Hepatocyte (in vitro differentiated cells): ENCODE data around the gene RAI1. TPM values are rescaled to one million over a fixed set of nuclear protein-coding genes. Genes with fewer than 3 reads are reported as not detected.
"Not testable (repeated sequence)": the region's sequence is repeated elsewhere in the genome, so short reads cannot be mapped to it uniquely, and the experiment has no call there.

ENCODE experiments used
- DNase-seq: peaks from one replicate; pipeline ENCODE4 v3.0.0-alpha.2; 2016; ENCODE audit warnings: low spot score
- H2AFZ ChIP-seq: fragments of 200-600 bp; sonication (generic); 2 replicates; pipeline ENCODE4 v1.6.0; 2016; ENCODE audit warnings: antibody characterized with exemption, mild to moderate bottlenecking
- H3K27ac ChIP-seq: fragments of 200-600 bp; sonication (generic); 2 replicates; pipeline ENCODE4 v1.5.1; 2016; ENCODE audit warnings: mild to moderate bottlenecking
- H3K27me3 ChIP-seq: fragments of 200-600 bp; sonication (generic); 2 replicates; pipeline ENCODE4 v1.6.1; 2016
- H3K36me3 ChIP-seq: fragments of 200-600 bp; sonication (generic); replicated peaks from 2 replicates; pipeline ENCODE4 v1.5.1; 2016; ENCODE audit warnings: low read depth; ENCODE audit not compliant: insufficient read depth
- H3K4me1 ChIP-seq: fragments of 200-600 bp; sonication (generic); 2 replicates; pipeline ENCODE4 v1.5.1; 2016; ENCODE audit warnings: mild to moderate bottlenecking, moderate library complexity; ENCODE audit not compliant: insufficient read depth
- H3K4me2 ChIP-seq: fragments of 200-600 bp; sonication (generic); 2 replicates; pipeline ENCODE4 v1.6.0; 2016
- H3K4me3 ChIP-seq: fragments of 200-600 bp; sonication (generic); 2 replicates; pipeline ENCODE4 v1.5.1; 2016; ENCODE audit warnings: mild to moderate bottlenecking
- H3K79me2 ChIP-seq: fragments of 200-600 bp; sonication (generic); 2 replicates; pipeline ENCODE4 v1.6.0; 2017; ENCODE audit warnings: mild to moderate bottlenecking
- H3K9me2 ChIP-seq: fragments of 200-600 bp; sonication (generic); replicated peaks from 2 replicates; pipeline ENCODE4 v1.6.0; 2017; ENCODE audit warnings: mild to moderate bottlenecking; ENCODE audit not compliant: insufficient read depth
- H3K9me3 ChIP-seq: fragments of 200-600 bp; sonication (generic); 2 replicates; pipeline ENCODE4 v1.5.1; 2016; ENCODE audit warnings: low read depth, mild to moderate bottlenecking
- H4K20me1 ChIP-seq: fragments of 200-600 bp; sonication (generic); 2 replicates; pipeline ENCODE4 v1.6.0; 2016; ENCODE audit warnings: mild to moderate bottlenecking; ENCODE audit not compliant: insufficient read depth, poor library complexity, severe bottlenecking
- EZH2 ChIP-seq: fragments of 200-600 bp; sonication (generic); IDR thresholded peaks from 2 replicates; pipeline ENCODE4 v1.6.1; 2016; ENCODE audit warnings: antibody characterized with exemption, mild to moderate bottlenecking, borderline replicate concordance
- EZH2phosphoT487 ChIP-seq: fragments of 200-600 bp; sonication (generic); IDR thresholded peaks from one replicate; pipeline ENCODE4 v1.6.1; 2018; ENCODE audit warnings: antibody characterized with exemption, mild to moderate bottlenecking, low read depth, moderate library complexity; ENCODE audit not compliant: unreplicated experiment, severe bottlenecking
- WGBS: methylation state at CpG from one replicate; pipeline ENCODE4 v1.1.6; 2016; ENCODE audit warnings: low lambda C conversion rate; ENCODE audit errors: missing lambda C conversion rate; 5-methylcytosine and 5-hydroxymethylcytosine counted together
- polyA plus RNA-seq: library from polyadenylated mRNA; unstranded; fragments of >200 nt; fragmentation: Nextera tagmentation; extraction: Ambion mirVana; gene quantifications from 2 replicates; pipeline ENCODE4 v1.2.1, GENCODE V29; 2016
- total RNA-seq: library from RNA; depleted of rRNA; stranded (reverse); fragments of >200 nt; gene quantifications from 2 replicates; pipeline ENCODE4 v1.2.3, GENCODE V29; 2014
- TF ChIP-seq, protein P1 (sequence below): fragments of 200-600 bp; sonication (generic); IDR thresholded peaks from 2 replicates; pipeline ENCODE4 v1.5.1; 2016; ENCODE audit warnings: antibody characterized with exemption, mild to moderate bottlenecking; ENCODE audit not compliant: poor library complexity

The RAI1 gene
- total and polyA plus RNA-seq, 2 experiments from 2014 or later: 20.2 to 23.8 TPM

DNA sequence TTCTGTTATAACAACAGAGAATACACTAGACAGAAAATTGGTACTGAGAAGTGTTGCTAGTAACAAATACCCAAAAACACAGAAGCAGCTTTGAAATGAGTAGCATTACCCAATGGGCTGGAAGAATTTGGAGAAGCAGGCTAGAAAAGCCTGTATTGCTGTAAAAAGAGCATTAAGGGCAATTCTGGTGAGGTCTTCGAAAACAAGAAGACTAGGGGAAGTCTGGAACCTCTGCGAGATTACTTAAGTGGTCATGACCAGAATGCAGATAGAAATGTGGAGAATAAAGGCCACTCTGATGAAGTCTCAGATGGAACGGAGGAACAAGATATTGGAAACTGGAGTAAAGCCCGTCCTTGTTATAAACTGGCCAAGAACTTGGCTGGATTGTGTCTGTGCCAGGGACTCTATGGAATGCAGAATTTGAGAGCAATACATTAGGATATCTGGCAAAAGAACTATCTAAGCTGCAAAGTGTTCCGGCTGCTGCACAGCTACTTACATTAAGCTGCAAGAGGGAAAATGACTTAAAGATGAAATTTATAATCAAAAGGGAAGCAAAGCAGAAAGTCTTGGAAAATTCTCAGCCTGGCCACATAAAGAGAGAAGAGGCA is 44.9 kb upstream of the RAI1 start:
- no peak overlapping the region for H3K27ac ChIP-seq
- no peak overlapping the region for H3K4me2 ChIP-seq
- H3K36me3 ChIP-seq: no peaks in the 10 kb centered on the region
- H2AFZ ChIP-seq: no peak overlapping the region
- WGBS: 76% methylated on average over 5 of the region's 5 CpGs
- no peaks in the 10 kb centered on the region for H3K9me3 ChIP-seq
- H3K79me2 ChIP-seq: no peaks in the 10 kb centered on the region
- H4K20me1 ChIP-seq: no peaks in the 10 kb centered on the region
- no peaks in the 10 kb centered on the region for H3K4me1 ChIP-seq
- TF ChIP-seq, protein P1, sequence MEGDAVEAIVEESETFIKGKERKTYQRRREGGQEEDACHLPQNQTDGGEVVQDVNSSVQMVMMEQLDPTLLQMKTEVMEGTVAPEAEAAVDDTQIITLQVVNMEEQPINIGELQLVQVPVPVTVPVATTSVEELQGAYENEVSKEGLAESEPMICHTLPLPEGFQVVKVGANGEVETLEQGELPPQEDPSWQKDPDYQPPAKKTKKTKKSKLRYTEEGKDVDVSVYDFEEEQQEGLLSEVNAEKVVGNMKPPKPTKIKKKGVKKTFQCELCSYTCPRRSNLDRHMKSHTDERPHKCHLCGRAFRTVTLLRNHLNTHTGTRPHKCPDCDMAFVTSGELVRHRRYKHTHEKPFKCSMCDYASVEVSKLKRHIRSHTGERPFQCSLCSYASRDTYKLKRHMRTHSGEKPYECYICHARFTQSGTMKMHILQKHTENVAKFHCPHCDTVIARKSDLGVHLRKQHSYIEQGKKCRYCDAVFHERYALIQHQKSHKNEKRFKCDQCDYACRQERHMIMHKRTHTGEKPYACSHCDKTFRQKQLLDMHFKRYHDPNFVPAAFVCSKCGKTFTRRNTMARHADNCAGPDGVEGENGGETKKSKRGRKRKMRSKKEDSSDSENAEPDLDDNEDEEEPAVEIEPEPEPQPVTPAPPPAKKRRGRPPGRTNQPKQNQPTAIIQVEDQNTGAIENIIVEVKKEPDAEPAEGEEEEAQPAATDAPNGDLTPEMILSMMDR: no peak
- TF ChIP-seq EZH2phosphoT487: no peak
- no peak for TF ChIP-seq EZH2
- H3K9me2 ChIP-seq: no peaks in the 10 kb centered on the region
- no peaks in the 10 kb centered on the region for H3K27me3 ChIP-seq
- DNase-seq: no peak
- H3K4me3 ChIP-seq: no peak overlapping the region

DNA sequence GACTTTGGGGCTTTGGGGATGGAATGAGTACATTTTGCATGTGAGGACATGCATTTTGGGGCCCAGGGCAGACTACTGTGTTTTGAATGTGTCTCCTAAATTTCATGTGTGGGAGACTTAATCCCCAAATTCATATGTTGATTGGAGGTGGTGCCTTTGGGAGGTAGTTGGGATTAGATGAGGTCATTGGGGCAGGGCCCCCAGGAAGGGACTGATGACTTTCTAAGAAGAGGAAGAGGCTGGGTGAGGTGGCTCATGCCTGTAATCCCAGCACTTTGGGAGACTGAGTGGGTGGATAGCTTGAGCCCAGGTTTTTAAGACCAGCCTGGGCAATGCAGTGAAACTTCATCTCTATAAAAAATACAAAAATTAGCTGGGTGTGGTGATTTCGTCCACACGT is 42.8 kb upstream of the RAI1 start:
- no peaks in the 10 kb centered on the region for H3K9me2 ChIP-seq
- H3K27ac ChIP-seq: no peak overlapping the region
- H3K36me3 ChIP-seq: no peaks in the 10 kb centered on the region
- no peak overlapping the region for H2AFZ ChIP-seq
- TF ChIP-seq EZH2: no peak
- no peak for TF ChIP-seq EZH2phosphoT487
- TF ChIP-seq, protein P1: no peak
- H3K79me2 ChIP-seq: no peaks in the 10 kb centered on the region
- no peaks in the 10 kb centered on the region for H3K9me3 ChIP-seq
- no peak overlapping the region for H3K4me3 ChIP-seq
- H3K27me3 ChIP-seq: no peaks in the 10 kb centered on the region
- WGBS: 87% methylated on average over 2 of the region's 2 CpGs
- DNase-seq: no peak
- no peak overlapping the region for H3K4me2 ChIP-seq
- no peaks in the 10 kb centered on the region for H4K20me1 ChIP-seq
- H3K4me1 ChIP-seq: no peaks in the 10 kb centered on the region

DNA sequence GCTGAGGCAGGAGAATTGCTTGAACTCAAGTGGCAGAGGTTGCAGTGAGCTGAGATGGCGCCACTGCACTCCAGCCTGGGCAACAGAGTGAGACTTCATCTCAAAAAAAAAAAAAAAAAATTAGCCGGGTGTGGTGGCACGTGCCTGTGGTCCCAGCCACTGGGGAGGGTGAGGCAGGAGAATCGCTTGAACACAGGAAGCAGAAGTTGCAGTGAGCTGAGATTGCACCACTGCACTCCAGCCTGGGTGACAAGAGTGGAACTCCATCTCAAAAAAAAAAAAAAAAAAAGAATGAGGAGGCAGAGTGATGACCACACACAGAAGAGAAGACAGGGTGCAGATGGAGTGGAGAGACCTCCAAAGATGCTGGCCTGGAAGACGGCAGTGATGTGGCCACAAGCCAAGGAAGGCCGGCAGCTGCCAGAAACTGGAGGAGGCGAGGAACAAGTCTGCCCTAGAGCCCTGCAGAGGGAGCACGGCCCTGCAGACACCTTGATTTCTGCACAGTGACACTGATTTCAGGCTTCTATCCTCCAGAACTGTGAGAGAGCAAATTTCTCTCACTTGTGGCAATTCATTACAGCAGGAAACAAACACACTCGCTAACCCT is 41.5 kb upstream of the RAI1 start:
- H3K4me2 ChIP-seq, H3K9me3 ChIP-seq, DNase-seq, H3K36me3 ChIP-seq, H3K27me3 ChIP-seq, H4K20me1 ChIP-seq, H2AFZ ChIP-seq, H3K79me2 ChIP-seq, H3K9me2 ChIP-seq, H3K27ac ChIP-seq, H3K4me3 ChIP-seq, H3K4me1 ChIP-seq: not testable (repeated sequence)
- WGBS: 92% methylated on average over 9 of the region's 9 CpGs

DNA sequence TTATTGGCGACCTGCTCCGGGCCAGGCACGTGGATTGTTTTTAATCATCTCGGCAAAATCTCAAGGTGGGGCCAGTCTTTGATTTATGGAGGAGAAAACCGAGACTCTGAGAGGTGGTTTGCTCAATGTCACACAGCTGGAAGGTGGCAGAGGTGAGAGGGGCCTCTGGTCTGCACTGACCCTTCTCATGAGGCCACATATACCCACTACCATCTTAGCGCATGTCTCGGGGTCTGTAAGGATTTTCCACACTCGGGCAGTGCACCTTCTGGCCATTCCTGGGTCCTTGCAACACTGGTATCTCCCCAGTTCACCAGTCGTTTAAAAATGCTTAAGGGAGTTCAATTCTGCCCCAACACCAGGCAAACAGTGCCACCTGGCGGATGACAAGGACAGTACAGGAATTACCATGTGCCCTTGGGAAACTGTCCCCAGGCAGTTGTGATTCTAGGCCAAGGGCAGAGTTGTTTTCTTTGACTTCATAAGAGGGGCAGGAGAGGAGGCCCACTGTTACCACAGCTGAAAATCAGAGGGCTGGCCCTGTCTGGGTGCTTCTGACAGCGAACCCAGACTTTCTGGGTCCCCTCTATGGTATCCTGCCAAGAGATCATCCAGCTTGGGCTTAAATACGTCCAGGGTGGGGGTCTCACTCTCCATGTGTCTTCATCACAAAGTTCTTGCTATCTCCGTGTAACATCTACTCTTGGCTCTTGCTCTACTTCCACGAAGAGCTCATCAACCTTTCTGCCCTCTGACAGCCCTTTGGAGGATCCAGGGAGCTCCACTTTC is 39.4 kb upstream of the RAI1 start:
- Histone ChIP-seq H3K4me3 (no peak overlapping the region), H3K27ac (no peak overlapping the region), H3K4me1 (no peaks in the 10 kb centered on the region), H4K20me1 (no peaks in the 10 kb centered on the region), H3K27me3 (no peaks in the 10 kb centered on the region), H2AFZ (no peak overlapping the region), H3K9me3 (no peaks in the 10 kb centered on the region), H3K79me2 (no peaks in the 10 kb centered on the region), H3K4me2 (no peak overlapping the region), H3K36me3 (no peaks in the 10 kb centered on the region), H3K9me2 (no peaks in the 10 kb centered on the region)
- TF ChIP-seq EZH2: no peak
- TF ChIP-seq, protein P1: peak; percentile 90
- DNase-seq: peak; percentile 86
- WGBS: 32% methylated on average over 14 of the region's 14 CpGs

DNA sequence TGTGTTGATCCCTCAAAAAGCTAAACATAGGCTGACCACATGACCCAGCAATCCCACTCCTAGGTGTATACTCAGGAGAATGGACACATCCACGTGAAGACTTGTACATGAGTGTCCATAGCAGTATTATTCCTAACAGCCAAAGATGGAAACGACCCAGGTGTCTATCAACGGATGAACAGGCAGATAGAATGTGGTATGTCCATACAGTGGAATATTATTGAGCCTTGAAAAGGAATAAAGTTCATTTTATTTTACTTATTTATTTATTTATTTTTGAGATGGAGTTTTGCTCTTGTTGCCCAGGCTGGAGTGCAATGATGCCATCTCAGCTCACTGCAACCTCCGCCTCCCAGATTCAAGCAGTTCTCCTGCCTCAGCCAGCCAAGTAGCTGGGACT is 36.1 kb upstream of the RAI1 start:
- H3K4me1 ChIP-seq: peaks cover 12% of the 10 kb centered on the region
- not testable (repeated sequence) for H3K36me3 ChIP-seq, H3K4me3 ChIP-seq, H3K9me3 ChIP-seq, H4K20me1 ChIP-seq, H3K4me2 ChIP-seq, DNase-seq, H3K79me2 ChIP-seq, H3K27me3 ChIP-seq, H3K9me2 ChIP-seq, H2AFZ ChIP-seq, H3K27ac ChIP-seq
- WGBS: 87% methylated on average over 4 of the region's 4 CpGs
